A549 (cell line): ENCODE data around the gene FNIP1.

Source experiments
- CBX2 ChIP-seq: fragments of 200-600 bp; sonication (generic); IDR thresholded peaks from 2 replicates; pipeline ENCODE4 v1.6.1; 2016; ENCODE audit warnings: low read depth, mild to moderate bottlenecking, borderline replicate concordance
- CEBPB ChIP-seq, 2 experiments: fragments of >200 bp in 1 of 2; sonication (Bioruptor Twin) in 1 of 2; formaldehyde crosslinking in 1 of 2; IDR thresholded peaks; 2 replicates each; pipeline ENCODE4 v1.6.1; 2012 to 2016
- CTCF ChIP-seq: fragments of >200 bp; sonication (Bioruptor Twin); formaldehyde crosslinking; IDR thresholded peaks from 3 replicates; pipeline ENCODE4 v1.5.1; 2016
- POLR2A ChIP-seq: IDR thresholded peaks from 2 replicates; pipeline ENCODE4 v1.6.1; 2012; ENCODE audit warnings: mild to moderate bottlenecking, low read length
- RARB ChIP-seq: fragments of 250-450 bp; sonication (Bioruptor Pico); IDR thresholded peaks from 2 replicates; pipeline ENCODE4 v1.8.0; 2021; ENCODE audit warnings: mild to moderate bottlenecking, moderate library complexity
- ZSCAN20 ChIP-seq: fragments of 250-450 bp; sonication (Bioruptor Pico); IDR thresholded peaks from 2 replicates; pipeline ENCODE4 v1.8.0; 2022; ENCODE audit warnings: mild to moderate bottlenecking, moderate library complexity
- TF ChIP-seq, protein P1 (sequence below): IDR thresholded peaks from 2 replicates; pipeline ENCODE4 v1.6.1; 2012

GRCh38 chr5:131776450-131776849 lies 20.4 kb downstream of the FNIP1 start:
- no peak for TF ChIP-seq CTCF
- TF ChIP-seq, protein P1, sequence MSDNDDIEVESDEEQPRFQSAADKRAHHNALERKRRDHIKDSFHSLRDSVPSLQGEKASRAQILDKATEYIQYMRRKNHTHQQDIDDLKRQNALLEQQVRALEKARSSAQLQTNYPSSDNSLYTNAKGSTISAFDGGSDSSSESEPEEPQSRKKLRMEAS, result no peak
- no peak for TF ChIP-seq CEBPB (IDR thresholded peaks at IDR 0.05)
- no peak for TF ChIP-seq POLR2A
- no peak for TF ChIP-seq RARB (CRISPR knock-in tag)
- TF ChIP-seq ZSCAN20 (CRISPR knock-in tag), result no peak
- no peak for TF ChIP-seq CBX2
